Brain pericyte (primary cell): ENCODE data around the gene RPS6KC1.
A peak's percentile ranks its signal among the peaks of the same experiment; 100 is the strongest.
"Not testable (repeated sequence)": the region's sequence is repeated elsewhere in the genome, so short reads cannot be mapped to it uniquely, and the experiment has no call there.

Source experiments
- DNase-seq: peaks from one replicate; pipeline ENCODE4 v3.0.0-alpha.2; 2012; ENCODE audit warnings: low read depth, low spot score

The RPS6KC1 gene

DNA sequence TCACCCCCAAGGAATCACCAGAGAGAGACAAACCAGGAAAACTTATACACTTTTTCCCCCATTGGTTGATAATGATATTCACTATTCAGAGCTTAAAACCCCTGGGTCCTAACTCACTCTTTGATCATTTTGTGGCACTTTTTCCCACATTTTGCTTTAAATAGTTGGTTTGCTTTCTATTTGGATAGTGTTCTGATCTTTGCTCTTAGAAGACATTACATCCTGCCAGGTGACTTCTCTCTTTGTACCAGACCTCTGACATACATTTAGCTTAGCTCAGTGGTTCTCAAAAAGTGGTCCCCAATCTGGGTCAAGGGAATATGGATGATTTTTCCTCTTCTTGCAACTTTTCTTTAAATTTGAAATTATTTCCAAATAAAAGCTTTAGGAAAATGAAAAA, 228.4 kb downstream of the RPS6KC1 start:
- DNase-seq: no peak

DNA sequence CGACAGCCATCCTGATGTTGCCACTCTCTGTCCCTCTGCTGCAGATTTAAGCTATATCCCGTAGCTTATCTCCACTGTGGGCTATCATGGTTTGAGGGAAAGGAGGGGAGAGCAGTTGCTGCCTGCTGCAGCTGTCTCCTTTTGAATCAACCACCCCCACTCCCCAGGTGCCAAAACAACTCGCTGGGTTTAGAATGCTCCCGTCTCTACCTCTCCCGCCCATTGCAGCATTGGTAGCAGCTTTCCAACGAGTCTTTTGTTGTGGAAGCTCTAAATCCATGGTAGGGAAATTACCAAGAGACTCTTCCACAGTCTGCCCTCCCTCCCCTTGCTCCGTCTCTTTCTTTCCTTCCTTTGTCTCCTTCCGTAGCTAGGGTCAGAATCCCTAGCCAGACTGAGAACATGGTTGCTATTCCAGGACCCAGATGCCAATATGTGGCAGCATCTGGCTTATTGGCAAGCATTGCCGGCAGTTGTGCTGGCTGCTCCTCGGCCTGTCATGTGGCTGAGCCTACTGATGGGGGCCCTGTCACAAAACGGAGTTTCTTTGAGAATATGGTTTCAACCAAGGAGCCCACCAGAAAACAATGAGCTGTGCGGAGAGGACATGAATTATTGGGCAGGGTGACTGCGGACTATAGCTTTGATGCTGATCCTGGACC, 230.7 kb downstream of the RPS6KC1 start:
- DNase-seq: no peak

GRCh38 chr1:213284626-213285025, 233.6 kb downstream of the RPS6KC1 start:
- peak; percentile 22 for DNase-seq

- no peak for DNase-seq
Observed at GRCh38 chr1:213286235-213286634, 235.2 kb downstream of the RPS6KC1 start.

DNA sequence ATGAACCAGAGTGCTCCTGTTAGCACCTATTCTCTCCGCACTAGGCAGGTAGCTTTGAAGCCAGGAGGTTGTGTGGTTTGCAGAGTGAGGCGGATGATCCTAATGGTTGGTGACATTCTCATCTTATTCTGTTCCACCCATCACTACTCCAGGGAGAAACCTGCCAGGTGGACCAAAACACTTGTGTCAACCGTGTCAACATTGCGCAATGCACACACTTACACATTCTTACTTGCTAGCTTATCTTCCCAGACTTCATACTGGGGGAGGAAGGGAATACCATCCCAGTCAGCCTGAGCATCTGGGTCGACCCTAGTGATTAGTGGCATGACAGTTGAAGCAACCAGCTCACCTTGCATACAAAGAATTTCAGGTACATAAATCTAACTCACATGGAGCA, 236.9 kb downstream of the RPS6KC1 start:
- DNase-seq: no peak

- DNase-seq: no peak
Observed at GRCh38 chr1:213291526-213291925, 240.5 kb downstream of the RPS6KC1 start.

GRCh38 chr1:213292614-213293013, 241.6 kb downstream of the RPS6KC1 start:
- DNase-seq: no peak

- no peak for DNase-seq
Observed at GRCh38 chr1:213295860-213296259, 244.8 kb downstream of the RPS6KC1 start.

DNA sequence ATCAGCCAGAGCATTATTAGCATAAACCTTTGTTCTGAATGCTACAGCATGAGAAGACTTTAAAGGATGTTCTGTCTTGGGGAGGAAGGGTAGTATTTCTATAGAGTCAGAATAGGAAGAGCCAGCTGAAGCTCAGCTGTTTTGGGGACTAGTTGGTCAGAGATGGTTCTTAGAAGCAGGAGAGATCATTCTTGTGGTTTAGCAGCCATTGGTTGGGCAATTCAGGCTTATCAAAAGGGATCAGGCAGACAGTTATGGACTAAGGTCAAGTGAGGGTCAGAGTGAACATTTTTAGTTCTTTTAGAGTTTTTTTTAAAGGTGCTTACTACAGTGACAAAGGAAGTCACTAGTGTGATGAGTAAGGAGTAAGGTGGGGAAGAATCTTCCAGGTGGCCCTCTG, 245.5 kb downstream of the RPS6KC1 start:
- DNase-seq: no peak

DNA sequence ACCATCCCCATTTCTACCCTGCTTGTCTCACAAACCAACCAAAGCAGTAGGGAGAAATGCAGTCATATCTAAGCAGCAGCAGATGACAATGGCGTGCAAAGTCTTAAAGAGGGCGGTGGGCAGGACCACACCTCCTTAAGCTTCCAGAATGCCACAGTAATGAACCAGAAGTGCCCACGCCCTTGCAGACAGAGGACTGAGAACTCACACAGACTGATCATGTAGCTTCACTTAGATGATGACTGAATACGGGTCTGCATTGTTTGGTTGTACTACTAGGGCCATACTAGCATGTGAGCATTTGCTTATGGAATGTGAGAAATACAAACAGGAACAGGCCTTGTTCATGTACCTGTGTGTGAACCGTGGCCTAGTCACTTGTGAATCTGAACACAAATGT, 246.0 kb downstream of the RPS6KC1 start:
- no peak for DNase-seq

DNA sequence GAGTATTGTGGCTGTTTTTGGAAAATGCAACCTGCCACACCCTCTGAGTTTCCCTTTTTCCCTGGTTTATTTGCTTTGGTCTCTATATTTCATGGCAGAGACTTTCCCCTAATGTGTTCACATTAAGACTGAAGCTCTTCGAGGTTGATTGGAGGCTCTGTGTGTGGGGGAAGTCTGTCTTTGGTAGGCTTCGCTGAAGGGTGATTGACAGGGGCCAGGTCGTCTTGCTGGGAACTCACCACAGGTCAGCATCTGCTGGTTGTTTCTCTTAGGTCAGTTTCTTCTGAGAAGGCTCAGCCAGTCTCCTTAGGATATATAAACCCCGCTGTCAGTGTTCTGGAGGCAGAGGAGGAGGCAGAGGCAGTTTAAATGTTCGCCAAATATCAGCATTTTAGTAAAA, 249.4 kb downstream of the RPS6KC1 start:
- no peak for DNase-seq

- DNase-seq: not testable (repeated sequence)
Observed at GRCh38 chr1:213301524-213301923, 250.5 kb downstream of the RPS6KC1 start.

GRCh38 chr1:213303286-213303685, 252.2 kb downstream of the RPS6KC1 start:
- no peak for DNase-seq

GRCh38 chr1:213315571-213315970, 264.5 kb downstream of the RPS6KC1 start:
- DNase-seq: no peak

DNA sequence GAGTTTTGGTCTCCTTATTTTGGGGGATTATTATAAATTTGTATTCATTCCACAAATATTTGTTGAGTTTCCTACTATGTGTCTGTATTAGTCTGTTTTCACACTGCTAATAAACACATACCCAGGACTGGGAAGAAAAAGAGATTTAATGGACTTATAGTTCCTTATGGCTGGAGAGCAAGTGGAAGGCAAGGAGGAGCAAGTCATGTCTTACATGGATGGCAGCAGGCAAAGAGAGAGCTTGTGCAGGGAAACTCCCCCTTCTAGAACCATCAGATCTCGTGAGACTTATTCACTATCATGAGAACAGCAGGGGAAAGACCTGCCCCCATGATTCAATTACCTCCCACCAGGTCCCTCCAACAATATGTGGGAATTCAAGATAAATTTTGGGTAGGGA, 267.4 kb downstream of the RPS6KC1 start:
- DNase-seq: not testable (repeated sequence)

DNA sequence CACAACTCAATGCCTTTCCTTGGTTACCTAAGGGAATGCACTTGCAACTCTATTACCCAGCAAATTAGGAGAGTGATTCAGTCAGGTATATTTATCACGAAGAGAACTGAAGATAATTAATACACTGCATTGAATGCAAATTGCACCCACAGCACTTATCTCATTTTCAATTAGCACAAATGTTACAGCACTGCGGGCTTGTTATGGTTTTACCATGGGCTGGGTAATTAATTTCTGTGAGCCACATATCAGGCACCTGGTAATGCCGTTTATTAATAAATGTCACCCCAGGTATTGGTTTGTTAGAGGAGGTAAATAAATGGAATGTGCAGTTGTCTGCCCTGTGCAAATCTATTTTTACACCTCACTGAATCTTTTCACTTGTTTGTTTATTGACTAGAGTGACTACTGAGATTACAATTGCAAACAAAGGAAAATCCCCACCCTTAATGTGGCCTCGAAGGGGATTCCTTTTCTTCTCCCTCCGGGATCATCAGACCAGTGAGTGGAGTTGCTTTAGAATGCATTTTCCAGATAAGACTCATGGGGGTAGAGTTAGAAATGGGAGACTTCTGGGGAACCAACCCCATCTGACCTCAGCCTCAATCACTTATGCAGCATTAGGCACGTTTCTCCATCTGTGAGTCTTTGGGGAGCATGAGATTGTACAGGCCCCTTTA, 269.3 kb downstream of the RPS6KC1 start:
- no peak for DNase-seq
